Activated T-cell treated with anti-CD3 and anti-CD28 coated beads, Interleukin-2, amount 50 U/mL, for 4 hours (primary cell): Measurements from ENCODE around the gene MLXIPL. TPM values are rescaled to one million over a fixed set of nuclear protein-coding genes. Genes with fewer than 3 reads are reported as not detected.

Source experiments
- total RNA-seq, 3 donors: library from RNA; stranded (reverse); gene quantifications; one replicate each; pipeline ENCODE4 v1.2.1, GENCODE V29; 2021

MLXIPL gene
- total RNA-seq, 3 donors from 2014 or later, result 0.35 to 0.55 (median 0.43) TPM

Other genes starting within 250 kb of the MLXIPL start
- under 1 TPM; 0.38 to 0.68 (median 0.58) TPM for gene FZD9, start 190.7 kb downstream of the MLXIPL start, total RNA-seq
- 10 to 100 TPM; 86.5 to 93.5 (median 93.3) TPM for gene BAZ1B, start 102.2 kb downstream of the MLXIPL start, total RNA-seq
- 10 to 100 TPM; 74.8 to 76.3 (median 74.9) TPM for gene BCL7B, start 66.8 kb downstream of the MLXIPL start, total RNA-seq
- 10 to 100 TPM; 34.0 to 42.6 (median 42.1) TPM for gene TBL2, start 45.9 kb downstream of the MLXIPL start, total RNA-seq
- gene VPS37D, start 43.3 kb upstream of the MLXIPL start, total RNA-seq, result under 1 TPM in 2 of 3 donors, not detected in 1; 0.16 to 0.25 TPM
- gene DNAJC30, start 58.9 kb upstream of the MLXIPL start, total RNA-seq, result 10 to 100 TPM; 11.9 to 12.7 (median 12.0) TPM
- 100 to 1,000 TPM; 166 to 197 (median 178) TPM for gene BUD23, start 59.1 kb upstream of the MLXIPL start, total RNA-seq
- 10 to 100 TPM; 23.0 to 25.0 (median 24.7) TPM for gene STX1A, start 95.1 kb upstream of the MLXIPL start, total RNA-seq
- 10 to 100 TPM; 20.6 to 26.4 (median 21.0) TPM for gene ABHD11, start 114.3 kb upstream of the MLXIPL start, total RNA-seq
- under 1 TPM; 0.16 to 0.23 (median 0.22) TPM for gene CLDN3, start 145.7 kb upstream of the MLXIPL start, total RNA-seq
- under 1 TPM; 0.24 to 0.56 (median 0.32) TPM for gene CLDN4, start 206.5 kb upstream of the MLXIPL start, total RNA-seq
- under 1 TPM in 2 of 3 donors, not detected in 1; 0.41 to 0.69 TPM for gene METTL27, start 218.0 kb upstream of the MLXIPL start, total RNA-seq
- gene TMEM270, start 236.6 kb upstream of the MLXIPL start, total RNA-seq, result not detected